ENCODE results near the gene TMEM100.
A peak's percentile ranks its signal among the peaks of the same experiment; 100 is the strongest.

The TMEM100 gene

DNA sequence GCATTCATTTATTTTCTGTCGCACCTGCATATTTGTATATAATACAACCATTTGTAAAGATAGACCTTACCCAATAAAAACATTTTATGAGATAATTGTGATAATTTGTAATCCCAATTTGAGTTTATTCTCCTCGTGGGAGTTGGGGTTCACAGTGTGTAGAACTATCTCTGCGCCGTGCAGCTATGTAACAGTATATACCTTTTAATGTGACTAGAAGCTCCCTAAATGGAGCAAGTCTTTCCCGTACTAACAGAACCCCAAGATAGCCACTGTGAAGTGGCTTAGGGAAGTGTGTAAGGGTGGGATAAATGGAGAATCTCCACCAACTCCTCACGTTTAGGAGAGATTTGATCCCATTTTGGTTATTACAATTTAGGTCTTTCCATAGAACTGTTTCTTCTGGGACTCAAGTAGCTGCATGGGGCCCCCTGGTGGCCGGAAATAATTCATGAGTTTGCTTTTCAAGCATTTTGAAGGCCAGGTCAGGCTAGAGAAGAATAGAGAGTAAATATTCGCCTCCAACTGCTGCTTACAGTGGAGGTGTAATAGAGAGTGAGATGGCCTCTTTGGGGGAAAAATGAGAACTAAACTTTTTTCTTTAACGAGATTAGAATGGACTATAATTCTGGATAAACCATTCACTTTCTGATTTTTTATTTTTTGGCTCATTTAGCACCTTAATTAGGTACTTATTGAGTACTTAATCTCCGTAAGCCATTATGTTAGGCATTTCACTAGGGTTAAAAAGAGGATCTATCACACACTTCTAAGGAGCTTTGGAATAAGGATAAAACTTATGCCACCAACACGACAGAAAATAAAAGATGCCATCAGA lies 4.5 kb downstream of the TMEM100 start:
- DNase-seq = peak; percentile 55 to 61

DNA sequence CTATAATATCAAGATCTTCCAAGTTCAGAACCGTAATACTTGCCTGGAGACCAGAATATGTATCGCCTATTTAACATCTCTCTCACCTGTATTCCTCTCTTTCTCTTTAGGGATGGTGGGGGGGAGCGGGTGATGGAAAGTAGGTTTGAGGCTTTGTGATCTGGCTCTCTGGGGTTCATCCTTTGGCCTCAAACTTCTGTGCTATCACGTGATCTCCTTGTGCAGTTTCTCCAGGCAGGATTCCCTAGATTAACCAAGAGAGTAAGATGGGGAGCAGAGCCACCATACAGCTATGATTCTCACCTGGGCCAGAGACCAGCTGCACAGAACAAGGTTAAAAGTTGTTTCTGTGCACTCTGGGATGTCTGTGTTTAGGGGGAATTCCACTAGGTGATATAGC lies 5.2 kb downstream of the TMEM100 start:
- DNase-seq = no peak

DNA sequence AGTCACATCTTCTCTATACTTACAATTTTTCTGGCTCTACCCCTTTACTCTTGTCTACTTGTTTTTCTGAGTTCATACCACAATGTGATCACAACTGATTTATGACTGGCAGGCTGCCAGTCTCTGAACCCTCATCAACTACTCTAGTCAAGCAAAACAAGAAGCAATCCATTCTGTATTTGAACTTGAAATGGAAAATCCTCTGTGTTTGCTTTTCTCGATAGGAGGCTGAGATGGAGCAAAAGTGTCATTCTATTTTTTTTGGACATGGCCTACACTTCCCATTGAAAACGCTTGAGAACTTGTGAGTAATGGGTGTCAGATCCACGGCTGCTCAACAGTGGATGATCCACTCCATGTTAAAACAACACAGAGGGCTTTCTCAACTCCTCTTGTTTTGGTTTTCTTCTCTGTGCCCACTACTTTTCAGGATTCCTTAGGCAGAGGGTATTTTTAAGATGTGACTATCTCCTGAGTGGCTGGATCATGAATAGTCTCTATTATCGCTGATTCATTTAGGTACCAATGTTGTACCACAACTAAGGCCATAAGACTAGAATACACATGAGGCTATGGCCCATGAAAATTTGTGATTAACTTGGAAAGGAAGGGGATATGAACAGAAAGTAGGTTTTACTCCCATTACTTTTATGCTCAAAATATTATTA lies 11.7 kb downstream of the TMEM100 start:
- DNase-seq = no peak

DNA sequence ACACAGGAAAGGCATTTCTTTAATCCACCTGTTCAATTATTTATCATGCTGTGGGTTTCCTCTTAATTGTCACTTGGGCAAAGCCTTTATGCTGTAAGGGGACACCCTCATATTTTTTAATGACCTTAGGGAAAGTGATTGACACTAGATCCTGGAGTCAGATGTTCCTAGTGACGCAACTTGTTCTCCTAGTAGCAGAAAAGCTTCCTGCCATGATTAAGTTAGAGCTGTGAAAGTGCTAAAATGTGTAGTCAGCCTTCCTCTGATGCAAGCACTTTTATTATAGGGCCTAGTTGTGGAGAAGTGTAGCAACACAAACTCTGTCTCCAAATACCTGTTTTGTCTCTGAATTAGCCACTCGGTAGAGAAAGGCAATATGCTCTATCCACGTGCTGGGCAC lies 12.3 kb downstream of the TMEM100 start:
- no peak for DNase-seq

DNA sequence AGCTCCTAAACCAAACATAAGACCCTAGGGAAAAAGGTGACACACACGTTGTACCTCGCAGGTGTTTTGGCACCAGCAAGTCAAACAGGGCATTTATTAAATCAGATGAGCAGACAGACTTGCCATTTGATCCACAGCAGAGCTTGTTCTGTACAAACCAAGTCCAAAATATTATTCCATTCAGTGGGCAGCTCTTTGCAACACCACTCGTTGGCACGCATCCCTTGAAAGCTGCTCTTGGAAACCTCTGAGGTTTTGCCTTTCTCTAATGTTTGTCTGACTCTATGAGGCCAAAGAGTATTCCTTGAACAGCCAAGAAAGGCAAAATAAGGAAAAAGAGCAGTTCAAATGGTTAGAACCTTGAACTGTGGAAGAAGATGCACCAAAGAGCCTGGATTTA lies 12.7 kb downstream of the TMEM100 start:
- DNase-seq = no peak

DNA sequence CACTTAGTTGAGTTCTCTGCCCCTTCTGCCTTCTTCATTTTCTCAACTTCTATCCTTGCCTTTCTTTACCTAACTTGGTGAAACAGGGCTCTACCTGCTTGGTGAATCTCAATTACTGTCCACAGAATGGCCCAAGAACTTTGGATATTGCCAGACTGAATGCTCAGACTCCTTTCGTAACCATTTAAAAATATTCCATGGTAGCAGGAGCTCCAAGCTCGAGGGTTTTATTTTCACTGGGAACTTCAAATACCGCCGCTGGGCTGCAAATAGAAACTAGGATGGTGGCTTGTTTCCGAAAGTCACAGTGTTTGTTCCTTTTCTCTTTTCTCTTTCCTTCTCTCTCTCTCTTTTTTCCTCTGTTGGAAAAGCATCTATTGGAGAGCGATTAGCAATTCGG lies 13.2 kb downstream of the TMEM100 start:
- no peak for DNase-seq

DNA sequence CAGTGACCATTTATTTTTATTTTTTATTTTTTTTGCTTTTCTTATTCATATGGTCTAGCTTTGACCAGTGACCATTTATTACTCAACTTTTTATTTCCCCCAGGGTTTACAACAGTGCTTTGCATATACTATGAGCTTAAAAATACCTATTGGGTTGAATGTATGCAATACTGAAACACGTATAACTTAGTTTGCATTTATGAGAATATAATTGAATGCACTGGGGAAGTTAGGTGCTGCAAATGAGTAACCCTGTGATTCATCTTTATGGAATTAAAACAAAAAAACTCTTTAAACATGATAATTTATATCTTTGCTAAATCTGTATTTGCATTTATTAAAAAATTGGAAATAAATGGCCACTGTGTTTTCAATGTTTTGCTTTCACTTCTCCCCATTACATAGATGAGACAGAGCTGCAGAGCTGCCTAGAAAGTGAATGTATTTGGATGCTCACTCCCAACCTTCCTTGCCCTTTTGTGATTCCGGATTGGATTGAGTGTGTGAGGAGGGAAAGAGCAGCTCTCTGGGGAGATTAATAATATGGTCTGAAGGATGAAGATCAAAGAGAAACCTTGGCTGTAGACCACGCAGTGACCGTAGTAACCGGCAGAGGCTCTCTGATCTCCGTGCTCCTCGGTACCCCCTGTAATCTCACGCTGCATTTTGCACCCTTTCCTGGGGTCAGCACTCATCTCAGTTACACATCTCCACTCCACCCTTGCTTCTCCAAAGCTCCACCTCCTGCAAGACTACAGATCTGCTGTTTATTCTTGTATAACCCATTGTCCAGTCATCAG lies 14.3 kb downstream of the TMEM100 start:
- no peak for DNase-seq

DNA sequence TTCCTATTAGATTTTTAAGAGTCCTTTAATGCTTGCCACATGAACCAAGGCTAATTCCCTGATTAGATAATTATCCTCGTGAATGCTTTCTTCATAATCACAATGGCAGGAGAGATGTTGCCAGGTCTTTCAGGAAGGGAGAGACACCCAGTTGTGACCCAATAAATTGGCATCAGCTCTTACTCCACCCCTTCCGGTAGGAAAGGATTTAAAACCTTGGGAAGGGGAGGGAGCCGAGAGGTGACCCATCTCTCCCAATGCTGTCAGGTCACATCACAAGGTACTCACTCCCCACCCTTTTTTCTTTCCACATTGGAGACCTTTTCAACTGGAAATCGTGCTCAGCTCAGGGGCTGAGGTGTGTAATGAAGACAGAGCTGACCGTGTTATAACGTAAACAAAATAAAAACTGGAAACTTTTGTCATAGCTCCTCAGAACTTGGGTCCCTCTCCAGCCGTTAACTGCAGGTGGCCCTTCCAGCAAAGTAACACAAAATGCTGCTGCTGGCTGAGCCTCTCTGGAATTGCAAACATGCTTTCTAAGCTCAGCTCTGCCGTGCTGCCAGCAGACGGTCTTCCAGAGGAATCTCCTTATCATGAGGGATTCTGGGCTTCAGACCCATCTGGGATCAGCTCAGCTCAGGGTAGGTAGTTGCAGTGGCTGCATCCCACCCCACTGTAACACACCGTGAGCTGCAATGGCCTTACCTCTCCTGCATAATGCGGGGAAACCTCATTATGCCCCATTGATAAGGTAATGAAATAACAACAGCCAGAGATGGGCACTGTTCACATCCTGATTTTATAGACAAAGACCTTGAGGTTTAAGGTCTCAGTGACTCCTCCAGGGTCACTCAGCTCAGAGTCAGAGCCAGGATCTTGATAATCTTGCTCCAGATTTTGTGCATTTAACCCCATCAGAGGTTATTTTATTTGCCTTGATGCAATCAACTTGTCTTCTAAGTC lies 15.6 kb downstream of the TMEM100 start:
- DNase-seq = no peak

DNA sequence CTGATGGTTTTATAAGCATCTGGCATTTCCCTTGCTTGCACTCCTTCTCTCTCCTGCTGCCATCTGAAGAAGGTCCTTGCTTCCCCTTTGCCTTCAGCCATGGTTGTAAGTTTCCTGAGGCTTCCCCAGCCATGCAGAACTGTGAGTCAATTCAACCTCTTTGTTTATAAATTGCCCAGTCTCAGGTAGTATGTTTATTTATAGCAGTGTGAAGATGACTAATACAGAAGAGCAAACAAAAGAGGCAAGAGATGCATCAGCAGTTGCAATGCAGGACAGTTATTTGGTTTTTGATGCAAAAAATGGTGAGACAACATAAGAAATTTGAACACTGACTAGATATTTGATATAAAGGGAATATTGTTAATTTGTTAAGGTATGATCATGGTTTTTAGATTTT lies 16.8 kb downstream of the TMEM100 start:
- no peak for DNase-seq

DNA sequence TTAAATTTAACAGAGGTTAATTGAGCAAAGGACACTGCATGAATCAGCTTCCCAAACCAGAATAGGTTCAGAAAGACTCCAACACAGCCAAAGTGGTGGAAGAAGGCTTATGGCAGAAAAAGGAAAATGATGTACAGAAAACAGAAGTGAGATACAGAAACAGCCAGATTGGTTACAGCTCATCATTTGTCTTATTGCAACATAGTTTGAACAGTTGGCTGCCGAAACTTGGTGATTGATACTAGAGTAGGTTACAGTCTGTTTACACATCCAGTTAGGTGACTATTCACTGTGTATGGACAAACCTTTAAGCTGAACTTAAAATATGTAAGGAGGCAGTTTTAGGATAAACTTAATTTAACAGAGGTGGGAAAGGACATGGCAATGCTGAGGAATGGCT lies 18.3 kb downstream of the TMEM100 start:
- DNase-seq = no peak

DNA sequence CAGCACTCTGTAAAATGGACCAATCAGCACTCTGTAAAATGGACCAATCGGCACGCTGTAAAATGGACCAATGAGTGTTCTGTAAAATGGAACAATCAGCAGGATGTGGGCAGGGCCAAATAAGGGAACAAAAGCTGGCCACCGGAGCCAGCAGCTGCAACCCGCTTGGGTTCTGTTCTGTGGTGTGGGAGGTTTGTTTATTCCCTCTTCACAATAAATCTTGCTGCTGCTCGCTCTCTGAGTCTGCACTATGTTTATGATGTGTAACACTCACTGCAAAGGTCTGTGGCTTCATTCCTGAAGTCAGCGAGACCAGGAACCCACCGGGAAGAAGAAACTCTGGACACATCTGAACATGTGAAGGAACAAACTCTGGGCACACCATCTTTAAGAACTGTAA lies 20.5 kb downstream of the TMEM100 start:
- DNase-seq = no peak

DNA sequence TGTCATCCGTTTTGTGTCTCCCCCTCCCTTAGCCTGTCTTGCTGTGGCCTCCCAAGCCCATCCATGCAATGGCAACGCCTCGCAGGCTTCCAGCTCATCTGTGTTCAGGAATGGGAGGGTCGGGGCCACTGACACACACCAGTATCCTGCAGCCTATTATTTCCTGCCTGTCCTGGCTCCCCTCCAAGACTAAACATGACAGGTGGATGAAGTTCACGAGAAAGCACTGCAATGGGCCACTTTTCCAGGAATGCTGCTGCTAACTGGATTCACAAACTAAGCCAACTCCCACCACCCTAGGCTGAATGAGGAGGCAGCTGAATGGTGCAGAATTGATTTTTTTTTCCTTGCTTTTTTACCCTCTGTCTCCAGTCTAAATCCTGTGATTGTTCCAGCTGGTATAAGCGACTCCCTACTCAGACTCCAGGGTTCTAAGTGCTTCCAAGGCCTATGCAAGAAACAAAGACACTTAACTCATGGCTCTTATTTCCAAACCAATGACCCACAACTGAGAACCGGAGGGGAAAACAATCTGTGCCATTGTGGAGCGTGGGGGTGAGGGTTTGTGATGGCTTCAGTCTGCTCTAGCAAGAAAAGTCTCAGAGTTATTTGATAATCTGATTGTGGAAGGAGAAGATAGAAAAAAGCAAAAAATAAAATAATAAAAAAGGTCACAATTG lies 23.3 kb downstream of the TMEM100 start:
- DNase-seq = no peak

DNA sequence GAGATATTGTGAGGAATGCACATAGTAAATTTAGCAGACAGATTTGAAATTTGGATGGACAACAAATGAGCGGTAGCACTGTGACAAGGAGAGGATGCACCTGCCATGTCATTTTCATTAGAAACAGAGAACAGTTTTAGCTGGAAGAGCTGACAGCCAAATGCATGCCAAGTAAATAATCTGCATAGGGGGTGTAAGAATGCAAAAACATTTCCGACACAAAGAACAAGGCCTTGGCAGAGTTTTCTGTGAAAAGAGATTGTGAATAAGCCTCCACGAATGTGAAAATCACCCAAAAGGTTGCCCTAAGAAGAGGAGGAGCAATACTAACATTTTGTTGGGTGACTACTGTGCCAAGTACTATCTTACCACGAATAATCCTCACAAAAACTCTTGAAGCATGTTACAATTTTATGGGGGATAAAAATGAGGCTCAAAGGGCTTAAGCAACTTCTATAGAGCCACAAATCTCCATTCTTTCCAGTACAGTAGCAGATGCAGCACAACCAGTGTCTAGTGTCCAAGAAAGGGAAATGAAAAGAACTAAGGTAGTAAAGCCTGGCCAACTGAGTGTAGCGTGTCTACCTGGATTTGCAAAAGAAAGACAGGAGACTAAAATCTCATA lies 28.3 kb downstream of the TMEM100 start:
- no peak for DNase-seq

DNA sequence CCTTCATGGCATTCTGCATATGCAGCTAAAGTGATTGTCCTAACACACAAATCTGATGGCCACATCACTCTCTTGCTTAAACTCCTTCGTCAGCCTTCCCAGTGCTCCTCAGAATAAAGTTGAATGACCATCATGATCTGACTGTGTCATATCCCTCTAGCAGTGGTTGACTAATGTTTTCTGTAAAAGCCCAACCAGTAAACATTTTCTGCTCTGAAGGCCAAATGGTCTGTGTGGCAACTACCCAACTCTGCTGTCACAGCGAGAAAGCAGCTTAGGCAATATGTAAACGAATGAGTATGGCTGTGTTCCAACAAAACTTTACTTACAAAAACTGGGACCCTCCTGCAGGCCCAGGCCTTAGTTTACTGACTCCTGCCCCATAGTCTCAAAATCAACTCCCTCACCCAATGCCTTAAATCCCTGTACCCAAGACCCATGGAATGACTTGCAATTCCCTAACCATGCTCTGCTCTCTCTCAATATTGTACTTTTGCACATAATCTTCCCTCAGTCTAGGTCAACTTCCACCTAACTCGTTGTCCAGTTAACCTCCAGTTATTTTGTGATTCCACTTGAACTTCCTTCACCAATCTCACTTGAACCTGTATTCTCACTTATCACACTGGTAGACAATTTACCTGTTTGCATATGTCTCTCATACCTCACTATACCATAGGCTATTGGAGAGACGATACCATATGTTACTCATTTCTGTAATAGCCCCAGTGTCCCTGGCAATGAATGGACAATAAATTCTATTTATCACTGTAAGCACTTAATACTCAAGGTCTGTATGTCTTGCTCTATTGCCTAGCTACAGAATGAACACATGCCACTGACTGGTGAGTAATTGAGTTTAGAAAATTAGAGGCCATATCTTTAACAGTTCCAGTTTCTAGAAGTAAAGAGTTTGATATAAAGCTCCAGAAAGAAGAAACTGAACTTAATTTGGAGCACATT lies 29.1 kb downstream of the TMEM100 start:
- no peak for DNase-seq

DNA sequence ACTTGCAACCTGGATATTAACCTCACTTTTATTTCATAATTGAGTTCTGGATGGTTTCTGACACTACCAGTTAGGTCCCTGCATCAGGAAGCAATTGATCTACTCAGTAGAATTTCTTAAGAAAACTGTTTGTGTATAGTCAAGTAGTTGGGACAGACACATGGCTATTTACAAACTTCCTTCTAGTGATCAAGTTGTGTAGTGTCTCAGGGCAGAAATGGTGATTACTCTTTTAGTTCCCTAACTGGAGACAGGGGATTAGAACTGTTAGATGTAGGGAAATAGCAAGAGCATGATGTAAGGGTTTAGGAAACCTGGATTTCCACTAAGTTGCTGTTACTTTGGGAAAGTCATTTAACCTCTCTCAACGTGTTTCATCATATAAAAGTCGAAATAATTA lies 30.4 kb downstream of the TMEM100 start:
- DNase-seq = no peak

DNA sequence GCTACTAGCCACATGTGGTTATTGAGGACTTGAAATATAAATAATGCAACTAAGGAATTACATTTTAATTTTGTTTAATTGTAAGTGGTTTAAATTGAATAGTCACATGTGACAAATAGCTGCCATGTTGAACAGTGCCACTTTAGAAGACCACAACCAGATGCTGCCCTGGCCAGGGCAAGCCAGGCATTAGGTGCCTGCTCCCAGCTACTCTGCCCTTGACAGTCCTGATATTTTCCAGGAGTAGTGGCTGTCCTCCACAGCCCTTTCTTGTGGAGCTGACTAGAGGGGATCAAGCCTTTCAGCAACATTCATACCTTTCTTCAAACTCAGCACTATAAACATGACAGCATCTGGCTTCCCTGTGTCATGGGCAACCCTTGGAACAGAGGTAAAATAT lies 31.0 kb downstream of the TMEM100 start:
- no peak for DNase-seq

DNA sequence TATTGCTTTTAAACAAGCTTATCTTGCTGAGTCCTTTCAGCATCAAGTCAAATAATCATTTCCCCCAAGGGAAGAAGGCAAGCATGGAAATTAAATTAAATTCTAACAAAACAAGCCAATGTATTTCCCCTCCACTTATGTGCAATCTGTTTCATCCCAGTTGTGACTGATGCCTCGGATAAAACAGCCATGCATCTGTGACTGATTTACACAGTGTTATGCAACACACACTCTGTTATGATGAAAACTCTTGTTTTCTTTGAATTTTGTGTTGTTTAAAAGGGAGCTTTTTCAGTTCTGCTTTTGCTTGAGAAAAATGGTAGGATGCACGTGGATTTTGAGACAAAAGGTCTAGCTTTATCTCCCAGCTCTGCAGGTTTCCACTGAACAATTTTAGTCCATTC lies 32.6 kb downstream of the TMEM100 start:
- DNase-seq = no peak

DNA sequence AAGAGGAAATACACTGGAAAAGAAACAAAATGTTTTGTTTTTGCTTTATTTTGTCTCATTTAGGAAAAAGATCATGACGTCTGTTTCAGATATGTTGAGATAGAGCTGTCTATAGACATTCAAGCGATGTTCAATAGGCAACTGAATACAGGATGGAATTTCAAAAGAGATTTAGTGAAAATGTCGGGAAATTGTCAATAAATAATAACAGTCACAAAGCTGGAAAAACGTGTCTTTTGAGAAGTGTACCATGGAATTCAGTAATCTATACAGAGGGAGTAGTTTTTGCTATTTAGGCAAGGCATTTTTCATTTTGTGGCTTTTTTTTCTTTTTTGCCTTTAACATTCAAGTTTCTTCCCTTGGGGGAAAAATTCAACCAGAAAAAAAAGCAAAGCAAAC lies 33.0 kb downstream of the TMEM100 start:
- DNase-seq = no peak

DNA sequence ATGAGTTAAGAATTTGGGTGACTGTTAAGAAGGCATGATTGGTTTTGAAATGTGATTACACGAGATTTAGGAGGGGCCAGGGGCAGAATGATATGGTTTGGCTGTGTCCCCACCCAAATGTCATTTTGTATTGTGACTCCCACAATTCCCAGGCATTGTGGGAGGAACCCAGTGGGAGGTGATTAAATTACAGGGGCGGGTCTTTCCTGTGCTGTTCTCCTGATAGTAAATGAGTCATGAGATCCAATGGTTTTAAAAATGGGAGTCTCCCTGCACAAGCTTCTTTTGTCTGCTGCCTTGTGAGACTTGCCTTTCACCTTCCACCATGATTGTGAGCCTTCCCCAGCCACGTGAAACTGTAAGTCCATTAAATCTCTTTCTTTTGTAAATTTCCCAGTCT lies 34.6 kb downstream of the TMEM100 start:
- no peak for DNase-seq

DNA sequence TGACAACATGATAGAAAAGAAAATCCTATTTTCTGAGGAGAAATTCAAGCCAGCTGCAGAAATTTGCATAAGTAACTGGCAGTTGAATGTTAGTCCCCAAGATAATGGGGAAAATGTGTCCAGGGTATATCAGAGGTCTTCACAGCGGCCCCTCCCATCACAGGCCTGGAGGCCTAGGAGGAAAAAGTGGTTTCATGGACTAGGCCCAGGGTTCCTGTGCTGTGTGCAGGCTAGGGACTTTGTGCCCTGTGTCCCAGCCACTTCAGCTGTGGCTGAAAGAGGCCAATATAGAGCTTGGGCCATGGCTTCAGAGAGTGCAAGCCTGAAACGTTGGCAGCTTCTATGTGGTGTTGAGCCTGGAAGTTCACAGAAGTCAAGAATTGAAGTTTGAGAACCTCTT lies 35.6 kb downstream of the TMEM100 start:
- no peak for DNase-seq
